Measurements from ENCODE around the gene CASKIN1.

CASKIN1 gene

DNA sequence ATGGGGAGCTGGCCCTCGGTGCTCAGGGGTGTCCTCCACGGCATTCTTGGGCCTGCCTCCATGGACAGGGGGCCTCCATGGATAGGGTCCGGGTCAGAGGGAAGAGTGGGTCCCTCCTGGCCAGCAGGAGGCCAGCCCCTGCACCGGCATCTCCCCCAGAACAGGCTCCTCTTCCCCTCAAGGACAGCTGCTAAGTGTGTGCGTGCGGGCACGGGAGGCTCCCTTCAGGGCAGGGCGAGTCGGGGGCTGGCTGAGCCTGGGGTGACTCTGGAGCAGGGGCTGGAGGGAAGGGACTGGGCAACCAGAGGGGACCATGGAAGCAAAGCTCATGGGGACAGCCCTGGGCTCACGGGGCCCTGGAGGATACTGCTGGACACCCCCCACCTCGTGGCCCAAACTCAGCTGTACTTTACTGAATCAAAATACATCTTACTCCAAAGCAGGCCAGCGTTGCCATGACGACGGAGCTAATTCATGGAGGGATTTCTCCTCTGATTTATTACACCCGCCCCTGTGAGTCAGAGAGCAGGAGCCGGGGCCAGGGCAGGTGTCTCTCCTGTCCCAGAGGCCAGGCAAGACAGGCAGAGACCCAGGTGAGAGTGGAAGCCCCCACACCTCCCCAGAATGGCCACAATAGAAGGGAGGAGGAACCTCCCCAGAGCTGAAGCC lies 2.1 kb downstream of the CASKIN1 start:
- DNase-seq (ENCODE audit: low spot score), result no peak
- TF ChIP-seq, protein P1, sequence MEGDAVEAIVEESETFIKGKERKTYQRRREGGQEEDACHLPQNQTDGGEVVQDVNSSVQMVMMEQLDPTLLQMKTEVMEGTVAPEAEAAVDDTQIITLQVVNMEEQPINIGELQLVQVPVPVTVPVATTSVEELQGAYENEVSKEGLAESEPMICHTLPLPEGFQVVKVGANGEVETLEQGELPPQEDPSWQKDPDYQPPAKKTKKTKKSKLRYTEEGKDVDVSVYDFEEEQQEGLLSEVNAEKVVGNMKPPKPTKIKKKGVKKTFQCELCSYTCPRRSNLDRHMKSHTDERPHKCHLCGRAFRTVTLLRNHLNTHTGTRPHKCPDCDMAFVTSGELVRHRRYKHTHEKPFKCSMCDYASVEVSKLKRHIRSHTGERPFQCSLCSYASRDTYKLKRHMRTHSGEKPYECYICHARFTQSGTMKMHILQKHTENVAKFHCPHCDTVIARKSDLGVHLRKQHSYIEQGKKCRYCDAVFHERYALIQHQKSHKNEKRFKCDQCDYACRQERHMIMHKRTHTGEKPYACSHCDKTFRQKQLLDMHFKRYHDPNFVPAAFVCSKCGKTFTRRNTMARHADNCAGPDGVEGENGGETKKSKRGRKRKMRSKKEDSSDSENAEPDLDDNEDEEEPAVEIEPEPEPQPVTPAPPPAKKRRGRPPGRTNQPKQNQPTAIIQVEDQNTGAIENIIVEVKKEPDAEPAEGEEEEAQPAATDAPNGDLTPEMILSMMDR (IDR thresholded peaks at IDR 0.05; ENCODE audit: extremely low read depth, insufficient read depth, missing control alignments), result no peak
- in situ Hi-C loops (cut with MboI; ENCODE audit: low pct_unique_long_range_greater_than_20kb, low sequenced_read_pairs, unreplicated experiment), result no loop called here

DNA sequence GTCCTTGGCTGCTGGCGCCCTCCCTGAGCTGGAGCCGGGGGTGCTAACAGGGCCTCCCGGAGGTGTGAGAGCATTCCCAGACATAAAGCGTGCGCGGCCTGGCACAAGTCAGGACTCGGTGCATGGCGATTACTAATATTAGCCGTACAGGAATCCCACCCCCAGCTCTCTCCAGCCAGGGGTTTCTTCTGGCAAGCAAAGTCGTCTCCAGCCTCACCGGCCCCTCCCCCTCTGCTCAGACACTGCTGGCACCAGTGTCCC lies 5.0 kb downstream of the CASKIN1 start:
- DNase-seq (ENCODE audit: low spot score), result no peak
- TF ChIP-seq, protein P1 (IDR thresholded peaks at IDR 0.05; ENCODE audit: extremely low read depth, insufficient read depth, missing control alignments), result no peak
- in situ Hi-C loops (cut with MboI; ENCODE audit: low pct_unique_long_range_greater_than_20kb, low sequenced_read_pairs, unreplicated experiment), result no loop called here

DNA sequence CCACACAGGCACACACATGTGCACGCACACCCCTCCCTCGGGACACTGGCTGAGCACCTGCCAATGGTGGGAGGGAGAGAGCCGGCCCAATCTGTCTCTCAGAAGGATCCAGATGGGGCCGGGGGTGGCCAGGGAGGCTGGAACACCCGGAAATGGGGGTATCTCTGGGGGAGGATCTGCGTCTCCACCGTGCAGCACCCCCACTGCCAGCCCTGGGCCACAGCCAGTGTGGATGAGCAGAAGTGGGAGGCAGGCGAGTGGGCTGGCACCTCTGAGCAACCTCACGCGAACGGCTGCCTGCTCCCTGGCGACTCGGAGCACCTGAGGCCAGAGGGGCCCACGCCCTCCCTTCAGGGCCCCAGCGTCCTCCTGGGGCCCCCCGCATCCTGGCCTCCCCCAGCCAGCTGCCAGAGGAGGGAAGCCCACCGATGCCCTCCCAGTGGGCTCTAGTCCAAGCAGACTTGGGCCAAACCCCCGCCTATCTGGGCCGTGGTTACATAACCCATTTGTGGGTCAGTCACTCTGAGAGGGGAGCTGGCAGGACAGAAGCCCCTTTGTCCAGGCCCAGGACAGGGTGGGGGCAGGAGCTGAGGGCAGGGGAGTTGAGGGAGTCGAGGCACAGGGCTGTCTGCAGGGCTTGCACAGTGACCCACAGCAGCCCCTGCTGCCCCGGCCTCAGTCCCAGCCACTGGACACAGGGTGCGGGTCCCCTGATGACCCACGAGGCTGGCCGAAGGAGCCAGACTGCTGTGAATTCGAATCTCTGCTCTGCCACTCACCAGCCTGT lies 5.6 kb downstream of the CASKIN1 start:
- in situ Hi-C loops (cut with MboI; ENCODE audit: low pct_unique_long_range_greater_than_20kb, low sequenced_read_pairs, unreplicated experiment), result no loop called here
- DNase-seq (ENCODE audit: low spot score), result no peak
- TF ChIP-seq, protein P1 (IDR thresholded peaks at IDR 0.05; ENCODE audit: extremely low read depth, insufficient read depth, missing control alignments), result no peak

DNA sequence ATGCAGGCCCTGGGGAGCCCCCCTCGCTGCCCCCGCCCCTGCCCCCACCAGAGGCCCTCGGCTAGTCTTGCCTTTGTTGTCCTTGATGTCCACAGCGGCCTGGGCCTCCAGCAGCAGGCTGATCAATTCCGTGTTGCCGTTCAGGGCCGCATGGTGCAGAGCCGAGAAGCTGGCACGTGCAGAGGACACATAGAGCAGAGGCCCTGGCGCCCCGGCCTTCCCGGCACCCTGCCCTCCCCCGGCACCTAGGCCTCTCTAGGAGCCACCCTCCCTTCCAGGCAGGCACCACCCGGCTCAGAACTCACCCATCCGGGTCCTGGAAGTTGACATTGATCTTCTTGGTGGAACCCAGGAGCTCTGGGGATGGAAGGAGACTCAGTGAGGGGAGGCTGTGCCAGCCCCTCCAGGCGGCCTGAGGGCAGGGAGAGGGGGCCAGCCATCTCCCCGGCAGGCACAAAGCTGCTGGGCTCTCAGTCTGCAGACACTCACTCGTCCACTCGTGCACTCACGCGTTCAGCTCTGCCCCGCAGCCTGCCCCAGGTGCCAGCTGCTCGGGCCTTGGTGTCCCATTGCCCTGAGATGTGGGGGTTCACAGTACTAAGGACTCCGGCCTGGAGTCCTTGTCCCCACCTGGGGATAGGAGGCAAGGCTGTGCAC lies 6.3 kb downstream of the CASKIN1 start:
- in situ Hi-C loops (cut with MboI; ENCODE audit: low pct_unique_long_range_greater_than_20kb, low sequenced_read_pairs, unreplicated experiment), result no loop called here
- TF ChIP-seq, protein P1 (IDR thresholded peaks at IDR 0.05; ENCODE audit: extremely low read depth, insufficient read depth, missing control alignments), result no peak
- no peak for DNase-seq (ENCODE audit: low spot score)

DNA sequence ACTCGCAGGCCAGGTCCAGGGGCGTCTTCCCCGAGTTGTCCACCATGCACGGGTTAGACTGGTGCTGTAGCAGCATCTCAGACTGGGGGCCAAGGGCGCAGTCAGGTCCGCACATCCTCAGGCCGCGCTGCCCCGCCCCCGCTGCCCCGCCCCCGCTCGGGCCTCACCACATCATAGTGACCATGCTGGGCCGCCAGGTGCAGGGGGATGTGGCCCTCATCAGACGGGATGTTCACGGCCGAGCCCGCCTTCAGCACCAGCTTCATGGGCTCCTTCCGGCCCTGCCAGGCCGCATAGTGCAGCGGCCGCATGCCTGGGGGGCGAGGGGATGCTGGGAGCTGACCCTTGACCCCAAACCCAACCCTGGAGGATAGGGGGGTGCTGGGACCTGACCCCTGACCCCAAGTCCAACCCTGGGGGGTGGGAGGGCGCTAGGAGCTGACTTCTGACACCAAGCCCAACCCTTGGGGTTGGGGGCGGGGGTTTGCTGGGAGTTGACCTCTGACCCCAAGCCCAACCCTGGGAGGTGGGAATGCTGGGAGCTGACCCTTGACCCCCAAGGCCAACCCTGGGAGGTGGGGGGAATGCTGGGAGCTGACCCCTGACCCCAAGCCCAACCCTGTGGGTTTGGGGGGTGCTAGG lies 7.0 kb downstream of the CASKIN1 start:
- in situ Hi-C loops (cut with MboI; ENCODE audit: low pct_unique_long_range_greater_than_20kb, low sequenced_read_pairs, unreplicated experiment), result no loop called here
- DNase-seq (ENCODE audit: low spot score), result no peak
- TF ChIP-seq, protein P1 (IDR thresholded peaks at IDR 0.05; ENCODE audit: extremely low read depth, insufficient read depth, missing control alignments), result no peak

DNA sequence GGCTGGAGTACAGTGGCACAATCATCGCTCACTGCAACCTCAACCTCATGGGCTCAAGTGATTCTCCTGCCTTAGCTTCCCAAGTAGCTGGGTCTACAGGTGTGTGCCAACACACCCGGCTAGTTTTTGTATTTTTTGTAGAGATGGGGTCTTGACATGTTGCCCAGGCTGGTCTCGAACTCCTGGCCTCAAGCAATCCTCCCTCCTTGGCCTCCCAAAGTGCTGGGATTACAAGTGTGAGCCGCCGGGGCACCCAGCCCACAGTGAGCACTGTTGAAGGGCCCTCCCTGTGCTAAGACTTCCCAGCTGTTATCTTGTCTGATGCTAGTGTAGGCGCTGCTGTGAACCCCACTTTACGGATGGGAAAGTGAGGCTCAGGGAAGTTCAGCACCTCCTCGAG lies 8.0 kb downstream of the CASKIN1 start:
- DNase-seq (ENCODE audit: low spot score), result no peak
- in situ Hi-C loops (cut with MboI; ENCODE audit: low pct_unique_long_range_greater_than_20kb, low sequenced_read_pairs, unreplicated experiment), result no loop called here
- TF ChIP-seq, protein P1 (IDR thresholded peaks at IDR 0.05; ENCODE audit: extremely low read depth, insufficient read depth, missing control alignments), result no peak
